ENCODE results near the gene TBCK.
"Not testable (repeated sequence)": the region's sequence is repeated elsewhere in the genome, so short reads cannot be mapped to it uniquely, and the experiment has no call there.

Gene TBCK
- total RNA-seq, result 34.0 to 64.0 (median 57.6) reads per million in 4 donors

DNA sequence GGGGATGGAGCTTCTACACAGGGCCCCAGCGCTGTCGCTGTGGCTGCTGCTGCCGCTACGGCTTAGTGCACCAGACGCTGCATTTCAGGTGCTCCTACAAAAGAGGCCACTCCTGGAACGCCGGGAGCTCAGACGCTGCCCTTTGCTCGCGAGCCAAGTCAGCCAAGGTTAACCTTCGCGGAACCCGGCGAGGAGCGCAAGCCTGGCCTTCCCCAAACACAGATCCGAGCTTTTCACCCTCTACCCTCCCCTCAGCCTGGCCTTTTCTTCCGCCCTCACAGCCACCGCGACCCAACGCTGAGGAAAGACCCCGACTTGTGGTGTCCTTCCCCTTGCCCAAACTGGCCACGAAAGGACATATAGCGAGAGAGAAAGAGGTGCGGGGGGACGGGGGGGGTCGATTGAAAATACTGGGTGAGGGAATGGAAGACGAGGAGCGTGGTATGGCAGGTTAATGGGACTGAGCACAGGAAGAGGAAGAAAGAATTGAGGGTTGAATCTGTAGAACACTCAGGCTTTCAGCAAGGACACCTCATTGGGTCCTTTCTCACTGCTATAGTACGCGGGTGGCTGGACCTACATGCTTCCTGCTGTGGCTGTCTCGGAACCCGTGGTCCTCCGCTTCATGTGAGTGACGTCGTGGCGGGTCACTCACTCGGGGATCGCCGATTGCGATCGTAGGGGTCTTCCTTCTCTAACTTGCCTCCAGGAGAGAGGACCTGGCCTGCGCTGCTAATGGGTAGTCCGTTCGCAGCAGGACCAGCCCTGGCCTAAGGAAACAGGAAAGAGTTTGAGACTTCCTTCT lies at the start of gene TBCK, which contains the start of gene AIMP1:
TBCK (minus strand) TSS at position 242 of the 805 bp plus-strand sequence. CDS start 7,249 bp downstream, outside the sequence.
AIMP1 (plus strand) TSS at position 583 of the 805 bp plus-strand sequence. CDS start 8,460 bp downstream, outside the sequence.
- peak; percentile 72 to 90 (median 79) for DNase-seq

- DNase-seq, result no peak
These were observed 49.6 kb upstream of the TBCK start for GRCh38 chr4:106365613-106366012.

DNA sequence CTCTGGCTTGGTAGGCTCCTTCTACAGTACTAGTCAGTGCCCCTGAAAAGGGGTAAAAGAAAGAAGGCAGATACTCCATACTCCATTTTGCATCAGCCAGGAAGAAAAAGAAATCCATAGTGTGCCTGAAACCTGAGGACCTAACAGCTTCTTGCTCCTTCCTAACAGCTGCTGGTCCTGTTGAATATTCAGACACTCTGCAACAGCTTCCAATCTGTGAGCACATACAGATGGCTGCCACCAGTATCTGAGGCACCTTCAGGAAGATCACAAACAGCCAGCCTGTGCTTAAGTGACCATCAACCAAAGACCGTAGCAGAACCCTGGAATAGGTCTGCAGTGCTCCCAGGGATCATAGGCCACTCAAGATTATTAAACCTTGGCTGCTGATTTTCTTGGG lies 48.3 kb upstream of the TBCK start:
- no peak for DNase-seq

DNA sequence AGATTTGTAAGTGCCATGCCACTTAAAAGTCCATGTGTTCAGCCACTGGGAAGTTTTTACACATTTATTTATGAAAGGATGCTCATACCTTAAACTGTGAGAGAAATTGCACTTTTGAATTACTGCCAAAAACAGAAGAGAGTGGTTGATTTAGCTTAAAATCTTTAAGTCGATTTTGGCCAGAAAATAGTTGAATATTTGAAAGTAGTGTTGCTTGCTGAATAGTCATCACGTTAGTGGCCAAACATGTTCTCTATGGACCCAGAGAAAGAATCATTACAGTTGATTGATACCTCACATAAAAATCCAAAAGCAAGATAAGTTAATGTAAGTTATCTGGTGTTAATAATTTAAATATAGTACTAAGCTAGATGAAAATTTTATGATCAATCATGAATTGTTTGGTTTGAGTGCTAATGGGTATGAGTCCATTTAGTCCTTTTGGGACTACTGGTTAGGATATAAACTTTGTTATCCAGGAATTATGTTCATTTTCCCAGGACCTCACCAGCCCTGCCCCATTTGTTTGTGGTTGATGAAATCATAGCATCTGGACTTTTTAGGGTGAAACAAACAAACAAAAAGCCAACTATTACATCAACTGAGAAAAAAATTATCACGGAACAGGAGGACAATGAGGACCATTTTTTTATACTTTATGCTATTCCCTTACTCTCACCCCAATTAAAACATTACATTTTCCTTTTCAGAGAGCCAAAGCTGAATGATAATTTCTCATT lies 46.2 kb upstream of the TBCK start:
- DNase-seq, result no peak

GRCh38 chr4:106358899-106359298 lies 42.9 kb upstream of the TBCK start:
- DNase-seq, result no peak

DNA sequence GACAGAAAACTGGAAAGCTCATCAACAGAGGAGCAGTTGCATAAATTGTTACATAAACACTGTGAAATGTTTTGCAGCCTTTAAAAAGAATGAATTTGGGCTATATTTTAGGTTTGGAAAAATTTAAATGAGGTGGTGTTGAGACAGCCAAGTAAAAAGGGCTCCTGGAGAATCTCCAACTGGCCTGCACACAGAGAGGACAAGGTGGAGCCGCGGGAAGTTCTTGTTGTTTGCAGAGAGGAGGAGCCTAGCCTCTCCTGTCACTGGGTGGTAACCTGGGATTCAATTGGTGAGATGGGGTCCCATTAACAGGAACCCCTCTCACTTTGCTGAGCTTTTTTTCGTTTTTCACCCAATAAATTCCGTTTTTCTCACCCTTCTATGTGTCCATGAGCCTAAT lies 39.2 kb upstream of the TBCK start:
- no peak for DNase-seq

DNA sequence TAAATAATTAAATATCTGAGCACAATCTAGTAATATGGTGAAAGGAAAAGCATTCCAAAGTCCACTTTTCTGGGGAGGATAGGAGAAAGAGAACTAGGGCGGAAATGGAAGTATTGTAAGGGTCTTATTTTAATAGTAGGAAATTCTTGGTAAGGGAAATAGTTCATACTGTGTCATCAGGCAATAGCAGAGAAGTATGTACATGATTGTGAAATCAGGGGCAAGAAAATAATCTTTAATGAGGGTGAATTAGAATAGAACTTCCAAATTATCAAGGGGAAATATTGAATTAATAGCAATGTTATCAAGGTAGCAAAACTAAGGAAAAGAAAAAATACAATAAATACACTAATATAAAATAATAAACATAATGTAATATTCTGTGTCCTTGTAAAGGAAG lies 37.8 kb upstream of the TBCK start:
- DNase-seq, result no peak

DNA sequence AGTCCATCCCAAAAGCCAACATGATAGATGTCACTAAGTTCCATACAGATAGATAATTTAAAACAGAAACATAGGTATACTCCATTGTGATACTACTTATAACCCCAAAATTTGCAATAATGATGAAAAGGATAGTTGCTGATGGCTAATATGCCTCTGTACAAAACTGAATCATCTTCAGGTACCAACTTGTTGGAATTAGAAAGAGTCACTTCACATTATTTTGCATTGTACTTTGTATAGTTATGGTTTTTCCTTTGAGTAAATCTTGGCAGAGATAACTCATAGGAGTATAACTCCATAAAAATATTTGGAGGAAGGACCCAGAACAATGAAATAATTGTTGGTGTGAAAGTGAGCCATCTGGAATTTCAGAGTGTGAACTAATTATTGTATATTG lies 35.0 kb upstream of the TBCK start:
- DNase-seq, result no peak

GRCh38 chr4:106347167-106347566 lies 31.2 kb upstream of the TBCK start:
- DNase-seq, result no peak

DNA sequence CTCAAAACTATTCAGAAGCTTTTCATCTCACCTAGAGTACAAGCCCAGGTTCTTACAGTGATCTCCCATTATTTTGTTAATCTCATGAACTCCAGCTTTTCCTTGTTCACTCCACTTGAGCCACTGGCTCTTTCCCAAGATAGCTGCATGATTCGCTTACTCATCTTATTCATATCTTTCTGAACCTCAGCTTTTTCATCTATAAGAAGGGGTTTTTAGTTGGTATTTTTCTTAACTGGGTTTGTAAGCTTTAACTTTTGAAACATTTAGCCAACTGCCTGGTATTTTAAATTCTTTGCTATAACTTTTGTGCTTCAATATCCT lies 28.6 kb upstream of the TBCK start:
- no peak for DNase-seq

- DNase-seq, result no peak
These were observed 28.0 kb upstream of the TBCK start for GRCh38 chr4:106343865-106344646.

GRCh38 chr4:106340774-106341173 lies 24.8 kb upstream of the TBCK start:
- no peak for DNase-seq

DNA sequence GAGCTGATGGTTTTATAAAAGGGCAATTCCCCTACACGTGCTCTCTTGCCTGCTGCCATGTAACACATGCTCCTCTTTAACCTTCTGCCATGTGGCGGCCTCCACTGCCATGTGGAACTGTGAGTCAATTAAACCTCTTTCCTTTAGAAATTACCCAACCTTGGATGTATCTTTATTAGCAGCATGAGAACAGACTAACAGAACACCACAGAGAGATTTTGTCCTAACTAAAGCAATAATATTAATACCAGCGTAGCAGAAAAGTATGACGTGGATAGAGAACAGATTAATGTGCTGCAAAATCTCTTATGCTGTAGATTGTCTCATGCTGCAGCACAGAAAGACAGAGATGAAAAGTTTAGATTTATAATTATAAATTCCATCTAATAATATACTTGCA lies 23.4 kb upstream of the TBCK start:
- no peak for DNase-seq

GRCh38 chr4:106338671-106339070 lies 22.7 kb upstream of the TBCK start:
- no peak for DNase-seq

- no peak for DNase-seq
These were observed 21.9 kb upstream of the TBCK start for GRCh38 chr4:106337916-106338315.

GRCh38 chr4:106336618-106337017 lies 20.6 kb upstream of the TBCK start:
- no peak for DNase-seq

DNA sequence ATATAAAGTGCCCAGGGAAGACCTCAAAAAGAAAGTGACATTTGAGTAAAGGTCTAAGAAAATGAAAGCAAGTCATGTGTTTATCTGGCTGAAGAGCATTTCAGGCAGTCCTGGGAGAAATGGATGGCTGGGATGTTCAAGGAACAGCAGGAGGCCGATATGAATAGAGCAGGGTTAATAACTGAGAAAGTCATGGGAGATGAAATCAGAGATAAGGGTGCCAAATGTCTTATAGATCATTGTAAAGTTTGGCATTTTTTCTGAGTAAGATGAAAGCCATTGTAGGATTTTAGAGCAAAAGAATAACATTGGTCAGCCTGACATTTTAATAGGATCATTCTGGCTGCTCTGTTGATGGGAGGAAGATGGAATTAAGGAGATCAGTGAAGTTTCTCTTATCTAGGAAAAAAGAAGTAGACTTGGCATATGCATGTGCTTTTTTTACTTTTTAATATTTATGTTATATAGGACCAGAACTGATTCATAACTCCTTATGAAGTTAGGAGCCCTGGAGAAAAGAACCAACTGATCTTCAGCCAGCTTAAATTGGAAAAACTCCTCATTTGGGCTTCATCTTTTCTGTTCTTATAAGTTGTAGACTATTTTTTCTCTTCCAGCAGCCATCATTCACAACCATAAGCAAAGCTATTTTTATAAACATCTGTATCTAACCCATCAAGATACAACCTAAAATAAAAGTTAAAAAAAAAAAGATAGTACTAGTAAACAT lies 18.9 kb upstream of the TBCK start:
- no peak for DNase-seq

- no peak for DNase-seq
These were observed 17.2 kb upstream of the TBCK start for GRCh38 chr4:106333186-106333585.

DNA sequence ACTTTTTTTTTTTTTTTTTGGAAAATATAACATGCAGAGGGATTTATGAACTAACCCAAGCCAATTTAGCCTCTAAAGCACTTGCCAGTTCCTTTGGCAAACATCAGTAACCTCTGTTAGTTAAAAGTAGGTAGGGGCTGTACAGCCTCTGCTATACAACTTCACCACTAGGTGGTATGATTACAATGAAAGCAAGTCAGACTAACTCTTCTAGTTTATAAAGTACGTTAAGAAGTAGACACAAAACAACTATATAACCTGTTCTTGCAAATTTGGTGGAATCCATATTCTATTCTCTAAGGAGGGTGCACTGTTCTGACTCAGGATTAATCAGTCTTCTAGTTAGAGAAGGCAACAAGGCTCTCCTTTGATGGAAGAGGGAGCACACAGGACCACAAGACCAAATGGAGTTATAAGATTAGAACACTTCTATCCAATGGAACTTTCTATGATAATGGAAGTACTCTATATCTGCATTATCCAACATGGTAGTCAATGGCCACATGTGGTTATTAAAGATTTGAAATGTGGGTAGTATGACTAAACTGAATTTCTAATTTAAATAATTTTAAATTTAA lies 13.1 kb upstream of the TBCK start:
- peak in 1 of 5 donors; percentile 18 for DNase-seq

GRCh38 chr4:106325800-106326199 lies 9.8 kb upstream of the TBCK start:
- DNase-seq, result no peak

DNA sequence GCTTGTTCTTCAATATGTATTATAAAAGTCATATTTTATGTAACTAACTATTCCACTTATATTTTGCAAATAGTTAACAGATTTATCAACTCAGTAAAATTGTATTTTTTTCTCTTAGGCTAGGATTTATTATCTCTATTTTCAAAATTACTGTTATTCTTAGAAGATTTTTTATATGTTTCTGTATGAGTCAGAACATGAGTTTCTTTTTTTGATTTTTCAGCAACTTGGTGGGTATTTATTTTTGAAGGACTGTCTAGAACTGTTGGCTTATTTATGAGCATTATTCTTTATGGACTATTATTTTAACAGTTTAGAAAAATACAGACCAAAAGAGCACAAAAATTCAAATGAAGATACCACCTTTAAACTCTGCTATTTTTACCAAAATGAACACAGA lies 7.1 kb upstream of the TBCK start:
- DNase-seq, result no peak

GRCh38 chr4:106321814-106322213 lies 5.8 kb upstream of the TBCK start:
- DNase-seq, result not testable (repeated sequence)

Data from T-helper 1 cell (primary cell).